ENCODE data around the gene MAT2B. TPM values are rescaled to one million over a fixed set of nuclear protein-coding genes. Genes with fewer than 3 reads are reported as not detected.

Gene MAT2B
- total RNA-seq, 2 experiments from 2014 or later, result 33.0 to 34.7 TPM

GRCh38 chr5:163502521-163502920 is 2.9 kb upstream of the MAT2B start:
- Histone ChIP-seq H3K4me1 (ENCODE audit: insufficient read depth, low read length) (peaks cover 12% of the 10 kb centered on the region), H3K4me3 (ENCODE audit: low read length) (peak overlapping the region; percentile 78), H3K9me3 (ENCODE audit: control insufficient read depth in 1 of 2, insufficient read depth in 1 of 2, low read length in 2 of 2) (no peaks in the 10 kb centered on the region), H3K27ac (ENCODE audit: low read depth in 1 of 2, low read length in 2 of 2) (peak overlapping the region; percentile 92 to 93), H3K27me3 (ENCODE audit: control insufficient read depth in 1 of 2, insufficient read depth in 2 of 2, low read length in 2 of 2) (no peaks in the 10 kb centered on the region), H3K36me3 (ENCODE audit: insufficient read depth, low read length) (no peaks in the 10 kb centered on the region)
- peaks cover 22% of the 10 kb centered on the region for H3K36me3 Mint-ChIP-seq (ENCODE audit: low read depth)
- no peaks in the 10 kb centered on the region for H3K9me3 Mint-ChIP-seq
- peak overlapping the region; percentile 98 for H3K4me3 Mint-ChIP-seq
- no peak for ATAC-seq (ENCODE audit: poor library complexity)
- no peaks in the 10 kb centered on the region for H3K27me3 Mint-ChIP-seq
- H3K4me1 Mint-ChIP-seq (ENCODE audit: low read depth), result peaks cover 27% of the 10 kb centered on the region
- CTCF ChIA-PET, result interaction anchor here (0.6 to 1.7 kb wide), 9 partner anchors 9 to 94 kb away, joined by 3 to 9 read pairs (median 4); partner anchors contain the start of genes HMMR and NUDCD2
- peak overlapping the region; percentile 99 for H3K27ac Mint-ChIP-seq
- TF ChIP-seq, protein P1, sequence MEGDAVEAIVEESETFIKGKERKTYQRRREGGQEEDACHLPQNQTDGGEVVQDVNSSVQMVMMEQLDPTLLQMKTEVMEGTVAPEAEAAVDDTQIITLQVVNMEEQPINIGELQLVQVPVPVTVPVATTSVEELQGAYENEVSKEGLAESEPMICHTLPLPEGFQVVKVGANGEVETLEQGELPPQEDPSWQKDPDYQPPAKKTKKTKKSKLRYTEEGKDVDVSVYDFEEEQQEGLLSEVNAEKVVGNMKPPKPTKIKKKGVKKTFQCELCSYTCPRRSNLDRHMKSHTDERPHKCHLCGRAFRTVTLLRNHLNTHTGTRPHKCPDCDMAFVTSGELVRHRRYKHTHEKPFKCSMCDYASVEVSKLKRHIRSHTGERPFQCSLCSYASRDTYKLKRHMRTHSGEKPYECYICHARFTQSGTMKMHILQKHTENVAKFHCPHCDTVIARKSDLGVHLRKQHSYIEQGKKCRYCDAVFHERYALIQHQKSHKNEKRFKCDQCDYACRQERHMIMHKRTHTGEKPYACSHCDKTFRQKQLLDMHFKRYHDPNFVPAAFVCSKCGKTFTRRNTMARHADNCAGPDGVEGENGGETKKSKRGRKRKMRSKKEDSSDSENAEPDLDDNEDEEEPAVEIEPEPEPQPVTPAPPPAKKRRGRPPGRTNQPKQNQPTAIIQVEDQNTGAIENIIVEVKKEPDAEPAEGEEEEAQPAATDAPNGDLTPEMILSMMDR (IDR thresholded peaks at IDR 0.05), result no peak
- POLR2A ChIA-PET, result interaction anchor here (0.9 to 11.3 kb wide), 8 partner anchors 13 to 94 kb away, joined by 3 to 343 read pairs (median 3); partner anchors contain the start of genes CCNG1, HMMR and NUDCD2
- intact Hi-C loops (cut with DNase I, micrococcal nuclease), result no loop called here
- DNase-seq, result no peak

GRCh38 chr5:163503106-163504078 is 2.0 kb upstream of the MAT2B start:
- POLR2A ChIA-PET, result interaction anchor here (0.9 to 11.3 kb wide), 9 partner anchors 14 to 94 kb away, joined by 3 to 343 read pairs (median 3); partner anchors contain the start of genes CCNG1, HMMR and NUDCD2
- CTCF ChIA-PET, result interaction anchor here (0.6 to 1.7 kb wide), 9 partner anchors 8 to 95 kb away, joined by 3 to 9 read pairs (median 4); partner anchors contain the start of genes HMMR and NUDCD2

More at GRCh38 chr5:163503106-163504078, 2.0 kb upstream of the MAT2B start:
- TF ChIP-seq, protein P1 (IDR thresholded peaks at IDR 0.05), result peak; percentile 58
- Histone ChIP-seq H3K27me3 (ENCODE audit: control insufficient read depth in 1 of 2, insufficient read depth in 2 of 2, low read length in 2 of 2) (no peaks in the 10 kb centered on the region), H3K9me3 (ENCODE audit: control insufficient read depth in 1 of 2, insufficient read depth in 1 of 2, low read length in 2 of 2) (no peaks in the 10 kb centered on the region), H3K4me3 (ENCODE audit: low read length) (peak overlapping the region; percentile 78), H3K4me1 (ENCODE audit: insufficient read depth, low read length) (peaks cover 16% of the 10 kb centered on the region), H3K27ac (ENCODE audit: low read depth in 1 of 2, low read length in 2 of 2) (peak overlapping the region; percentile 92 to 93), H3K36me3 (ENCODE audit: insufficient read depth, low read length) (no peaks in the 10 kb centered on the region)
- intact Hi-C loops (cut with DNase I, micrococcal nuclease), result loop anchor here (1.0 to 2.0 kb wide), 2 partner anchors 30 to 43 kb away; partner anchors contain the start of genes HMMR (in 1 of the 2) and NUDCD2 (in 1 of the 2)
- Mint-ChIP-seq H3K36me3 (ENCODE audit: low read depth) (peaks cover 22% of the 10 kb centered on the region), H3K4me1 (ENCODE audit: low read depth) (peaks cover 36% of the 10 kb centered on the region), H3K4me3 (peak overlapping the region; percentile 98), H3K27me3 (no peaks in the 10 kb centered on the region), H3K27ac (peak overlapping the region; percentile 99), H3K9me3 (no peaks in the 10 kb centered on the region)
- no peak for ATAC-seq (ENCODE audit: poor library complexity)
- DNase-seq, result peak in 11 of 14 experiments; percentile 15 to 71 (median 36)
